ENCODE data around the gene LAMTOR1. TPM values are rescaled to one million over a fixed set of nuclear protein-coding genes. Genes with fewer than 3 reads are reported as not detected.

The LAMTOR1 gene
- total RNA-seq, 4 donors from 2014 or later: 116 to 133 (median 128) TPM

DNA sequence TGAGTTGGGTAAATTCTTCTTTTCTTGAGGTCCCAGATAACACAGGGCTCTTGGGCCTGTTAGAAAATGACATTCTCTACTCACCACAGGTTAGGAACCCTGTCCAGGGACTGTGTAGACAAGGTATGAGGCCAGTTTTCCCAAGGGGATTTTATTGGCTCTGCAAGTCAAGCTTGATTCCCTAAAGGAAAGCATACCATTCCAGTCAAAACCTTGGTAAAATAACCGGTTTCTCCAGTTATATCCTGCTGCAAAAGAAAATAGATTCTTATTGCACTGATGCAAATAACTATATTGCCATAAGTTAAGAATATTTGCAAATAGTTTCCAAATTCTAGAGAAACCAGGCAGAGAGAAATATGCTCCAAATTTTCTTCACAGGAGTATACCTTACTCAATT is 22.9 kb upstream of the LAMTOR1 start:
- no peak for TF ChIP-seq POLR2A (IDR thresholded peaks at IDR 0.05)
- no peak for TF ChIP-seq EP300 (IDR thresholded peaks at IDR 0.05)
- TF ChIP-seq, protein P1, sequence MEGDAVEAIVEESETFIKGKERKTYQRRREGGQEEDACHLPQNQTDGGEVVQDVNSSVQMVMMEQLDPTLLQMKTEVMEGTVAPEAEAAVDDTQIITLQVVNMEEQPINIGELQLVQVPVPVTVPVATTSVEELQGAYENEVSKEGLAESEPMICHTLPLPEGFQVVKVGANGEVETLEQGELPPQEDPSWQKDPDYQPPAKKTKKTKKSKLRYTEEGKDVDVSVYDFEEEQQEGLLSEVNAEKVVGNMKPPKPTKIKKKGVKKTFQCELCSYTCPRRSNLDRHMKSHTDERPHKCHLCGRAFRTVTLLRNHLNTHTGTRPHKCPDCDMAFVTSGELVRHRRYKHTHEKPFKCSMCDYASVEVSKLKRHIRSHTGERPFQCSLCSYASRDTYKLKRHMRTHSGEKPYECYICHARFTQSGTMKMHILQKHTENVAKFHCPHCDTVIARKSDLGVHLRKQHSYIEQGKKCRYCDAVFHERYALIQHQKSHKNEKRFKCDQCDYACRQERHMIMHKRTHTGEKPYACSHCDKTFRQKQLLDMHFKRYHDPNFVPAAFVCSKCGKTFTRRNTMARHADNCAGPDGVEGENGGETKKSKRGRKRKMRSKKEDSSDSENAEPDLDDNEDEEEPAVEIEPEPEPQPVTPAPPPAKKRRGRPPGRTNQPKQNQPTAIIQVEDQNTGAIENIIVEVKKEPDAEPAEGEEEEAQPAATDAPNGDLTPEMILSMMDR (IDR thresholded peaks at IDR 0.05): no peak
- no peaks in the 10 kb centered on the region for H3K36me3 ChIP-seq
- no peak for DNase-seq (ENCODE audit: low spot score in 2 of 2)
- H3K27ac ChIP-seq: no peak overlapping the region
- no peak overlapping the region for H3K4me3 ChIP-seq
- WGBS, 2 donors: 61 to 75% methylated on average over 1 of the region's 1 CpG
- no peaks in the 10 kb centered on the region for H3K4me1 ChIP-seq
- peaks cover 0 to 3% of the 10 kb centered on the region in 2 donors for H3K27me3 ChIP-seq
- H3K9me3 ChIP-seq: no peaks in the 10 kb centered on the region

- TF ChIP-seq POLR2A (IDR thresholded peaks at IDR 0.05) (no peak), EP300 (IDR thresholded peaks at IDR 0.05) (no peak)
- TF ChIP-seq, protein P1 (IDR thresholded peaks at IDR 0.05): no peak
- no peak overlapping the region for H3K27ac ChIP-seq
- H3K4me1 ChIP-seq: no peaks in the 10 kb centered on the region
- no peaks in the 10 kb centered on the region for H3K36me3 ChIP-seq
- no peaks in the 10 kb centered on the region for H3K27me3 ChIP-seq
- WGBS, 2 donors: 83 to 96% methylated on average over 6 of the region's 6 CpGs
- no peaks in the 10 kb centered on the region for H3K9me3 ChIP-seq
- no peak overlapping the region for H3K4me3 ChIP-seq
- no peak for DNase-seq (ENCODE audit: low spot score in 2 of 2)
Observed at GRCh38 chr11:72124046-72124445, 20.9 kb upstream of the LAMTOR1 start.

- TF ChIP-seq, protein P1 (IDR thresholded peaks at IDR 0.05): no peak
- TF ChIP-seq EP300 (IDR thresholded peaks at IDR 0.05): no peak
- no peak for TF ChIP-seq POLR2A (IDR thresholded peaks at IDR 0.05)
- H3K36me3 ChIP-seq: no peaks in the 10 kb centered on the region
- H3K4me1 ChIP-seq: no peaks in the 10 kb centered on the region
- H3K27me3 ChIP-seq: no peaks in the 10 kb centered on the region
- WGBS, 2 donors: 64 to 72% methylated on average over 3 of the region's 3 CpGs
- DNase-seq (ENCODE audit: low spot score in 2 of 2): no peak
- no peak overlapping the region for H3K4me3 ChIP-seq
- H3K27ac ChIP-seq: no peak overlapping the region
- H3K9me3 ChIP-seq: no peaks in the 10 kb centered on the region
Observed at GRCh38 chr11:72123117-72123653, 20.1 kb upstream of the LAMTOR1 start.

- no peaks in the 10 kb centered on the region for H3K9me3 ChIP-seq
- no peaks in the 10 kb centered on the region for H3K36me3 ChIP-seq
- no peak overlapping the region for H3K4me3 ChIP-seq
- WGBS, 2 donors: 64 to 94% methylated on average over 1 of the region's 1 CpG
- no peak overlapping the region for H3K27ac ChIP-seq
- no peak for DNase-seq (ENCODE audit: low spot score in 2 of 2)
- no peaks in the 10 kb centered on the region for H3K4me1 ChIP-seq
- TF ChIP-seq EP300 (IDR thresholded peaks at IDR 0.05): no peak
- no peak for TF ChIP-seq POLR2A (IDR thresholded peaks at IDR 0.05)
- TF ChIP-seq, protein P1 (IDR thresholded peaks at IDR 0.05): no peak
- H3K27me3 ChIP-seq: no peaks in the 10 kb centered on the region
Observed at GRCh38 chr11:72122607-72123006, 19.5 kb upstream of the LAMTOR1 start.

DNA sequence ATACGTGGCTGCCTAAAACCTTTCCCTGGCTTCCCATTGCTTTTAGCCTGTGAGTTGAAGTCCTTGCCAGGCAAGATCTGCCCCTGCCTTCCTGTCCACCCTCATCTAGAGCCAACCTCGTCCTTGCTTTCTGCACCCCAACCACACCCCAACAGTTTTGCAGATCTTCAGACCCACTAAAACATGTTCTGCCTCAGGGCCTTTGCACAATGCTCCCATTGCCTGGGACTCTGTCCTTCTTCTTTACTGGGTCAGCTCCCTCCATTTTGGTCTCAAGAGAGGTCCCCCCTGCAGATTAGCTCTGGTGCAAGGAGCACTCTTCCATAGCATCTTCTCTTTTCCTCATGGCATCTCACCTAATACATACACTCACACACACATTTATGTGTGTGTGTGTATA is 17.8 kb upstream of the LAMTOR1 start:
- DNase-seq (ENCODE audit: low spot score in 2 of 2): no peak
- Histone ChIP-seq H3K4me3 (no peak overlapping the region), H3K4me1 (no peaks in the 10 kb centered on the region), H3K27me3 (peaks cover 0 to 6% of the 10 kb centered on the region in 2 donors), H3K27ac (no peak overlapping the region), H3K9me3 (no peaks in the 10 kb centered on the region), H3K36me3 (no peaks in the 10 kb centered on the region)
- TF ChIP-seq POLR2A (IDR thresholded peaks at IDR 0.05) (no peak), EP300 (IDR thresholded peaks at IDR 0.05) (no peak)
- TF ChIP-seq, protein P1 (IDR thresholded peaks at IDR 0.05): no peak
- 69 to 74% methylated on average over 2 of the region's 2 CpGs for WGBS, 2 donors
